ENCODE data around the gene NTM.

The NTM gene

DNA sequence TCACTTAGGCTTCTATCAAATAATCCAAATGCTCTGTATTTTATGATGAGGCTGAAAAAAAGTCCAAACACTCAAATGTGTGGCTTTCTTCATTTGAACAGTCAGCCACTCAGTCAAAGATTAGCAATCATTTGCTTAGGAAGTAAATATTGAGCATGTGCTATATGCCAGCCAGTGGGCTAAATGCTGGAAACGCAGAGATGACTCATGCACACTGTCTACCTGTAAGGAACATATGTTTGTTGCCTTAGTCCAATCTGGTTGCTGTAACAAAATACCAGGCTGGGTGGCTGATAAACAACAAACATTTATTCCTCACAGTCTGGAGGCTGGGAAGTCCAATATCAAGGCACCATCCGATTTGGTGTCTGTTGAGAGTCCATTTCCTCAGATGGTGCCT, 617.3 kb downstream of the NTM start:
- no peak for DNase-seq

DNA sequence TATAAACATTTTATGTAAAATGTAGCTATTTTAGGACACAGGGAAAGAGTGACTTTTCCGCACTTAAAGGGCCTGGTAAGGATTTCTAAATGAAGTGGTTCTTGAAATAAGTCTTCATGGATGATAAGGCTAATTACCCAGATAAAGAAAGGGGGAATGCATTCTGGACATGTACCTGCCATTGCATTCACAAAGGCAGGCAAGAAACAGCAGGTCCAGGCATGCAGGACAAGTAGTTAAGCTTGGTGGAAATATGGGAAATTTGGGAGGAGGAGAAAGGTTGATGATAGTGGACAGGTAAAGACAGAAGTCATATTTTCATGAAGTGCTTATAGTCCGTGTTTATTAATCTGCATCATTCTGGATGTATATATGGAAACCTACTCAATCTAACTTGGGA, 621.2 kb downstream of the NTM start:
- DNase-seq: no peak

DNA sequence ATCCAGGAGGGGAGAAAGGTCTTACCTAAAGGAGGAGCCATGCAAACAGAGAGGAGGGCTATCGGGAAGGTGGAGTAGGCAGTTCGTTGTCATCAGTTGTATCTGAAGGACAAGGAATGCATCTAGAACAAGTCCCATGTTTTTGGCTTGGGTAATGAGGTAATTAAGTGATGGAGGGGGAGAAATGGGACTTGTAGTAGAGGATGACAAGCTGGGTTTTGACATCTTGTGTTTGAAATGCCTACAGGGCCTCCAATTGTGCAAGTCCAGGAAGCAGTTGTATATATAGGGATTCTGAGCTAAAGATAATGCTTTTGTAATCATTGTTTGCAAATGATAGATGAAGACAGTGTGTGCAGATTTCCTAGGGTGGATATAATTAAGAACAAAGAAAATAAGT, 622.8 kb downstream of the NTM start:
- DNase-seq: no peak

DNA sequence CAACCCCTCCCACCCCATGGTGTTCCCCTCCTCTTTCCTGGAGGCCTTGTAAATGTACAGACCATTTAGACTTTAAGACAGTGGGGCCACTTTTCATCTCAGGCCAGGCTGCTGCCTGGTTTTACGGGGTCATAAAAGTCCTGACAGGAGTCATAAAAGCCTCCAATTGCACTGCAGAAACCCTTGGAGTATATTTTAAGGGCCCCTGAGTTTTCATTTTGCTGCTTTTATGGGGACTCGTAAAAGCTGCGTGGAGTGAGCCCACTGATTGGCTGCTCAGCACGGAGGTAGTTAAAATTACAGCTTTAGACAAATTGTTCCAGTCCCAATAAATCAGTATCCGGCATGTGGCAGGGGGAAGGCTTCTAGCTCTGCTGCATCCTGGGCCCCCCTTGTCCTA, 627.6 kb downstream of the NTM start:
- DNase-seq: no peak

DNA sequence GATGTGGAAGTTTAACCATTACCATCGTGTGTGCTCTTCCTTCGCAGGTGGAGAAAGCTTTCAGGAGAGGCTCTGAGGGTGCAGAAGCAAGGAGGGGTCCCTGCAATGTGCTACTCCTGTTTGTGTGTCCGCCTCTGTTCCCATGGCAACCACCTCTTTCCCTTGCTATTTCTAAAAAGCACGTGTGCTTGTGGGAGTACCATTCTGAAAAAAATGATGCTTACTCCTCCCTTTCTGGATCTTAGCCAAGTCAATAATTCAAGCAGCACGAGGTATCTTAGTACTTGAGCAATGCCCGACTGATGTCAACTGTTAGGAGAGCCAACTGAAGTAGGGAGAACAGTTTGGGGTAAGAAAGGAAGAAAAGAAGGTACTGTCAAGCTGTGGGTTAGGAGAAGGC, 628.7 kb downstream of the NTM start:
- no peak for DNase-seq

DNA sequence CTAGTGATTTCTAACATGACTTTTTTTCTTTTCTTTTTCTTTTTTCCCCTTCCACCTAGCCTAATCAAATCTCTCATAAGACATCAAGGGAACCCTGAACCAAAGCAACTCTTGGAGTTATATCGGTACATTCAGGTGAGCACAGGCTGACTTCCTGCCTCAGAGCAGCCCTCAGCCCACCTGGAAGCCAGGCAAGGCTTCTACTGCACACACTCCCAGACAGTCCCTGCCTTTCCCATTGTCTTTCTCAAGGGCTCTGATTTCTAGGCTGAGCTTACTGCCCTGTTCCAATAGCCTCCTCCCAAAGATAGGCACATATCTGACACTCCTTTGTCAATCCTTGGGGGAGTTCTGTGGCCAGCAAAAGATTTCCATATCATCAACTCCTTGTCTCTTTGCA, 629.5 kb downstream of the NTM start:
- DNase-seq: no peak

DNA sequence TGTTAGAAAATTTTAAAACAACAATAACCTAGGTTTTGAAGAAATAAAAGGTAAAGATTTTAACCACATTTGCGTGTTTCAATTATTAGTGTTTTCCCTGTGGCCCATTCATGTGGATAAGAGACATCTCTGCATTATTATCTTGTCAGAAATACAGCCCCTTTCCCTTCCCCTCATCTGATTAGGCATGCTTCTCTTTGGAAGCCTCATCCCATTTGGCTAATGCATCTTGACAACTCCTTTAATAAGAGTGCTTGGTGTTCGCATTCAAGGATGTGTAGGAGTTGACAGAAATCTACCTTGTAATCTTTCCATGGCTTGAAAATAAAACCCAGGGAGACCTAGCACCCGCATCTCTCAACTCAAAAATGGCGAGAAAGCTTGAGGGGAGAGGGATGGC, 635.5 kb downstream of the NTM start:
- no peak for DNase-seq

DNA sequence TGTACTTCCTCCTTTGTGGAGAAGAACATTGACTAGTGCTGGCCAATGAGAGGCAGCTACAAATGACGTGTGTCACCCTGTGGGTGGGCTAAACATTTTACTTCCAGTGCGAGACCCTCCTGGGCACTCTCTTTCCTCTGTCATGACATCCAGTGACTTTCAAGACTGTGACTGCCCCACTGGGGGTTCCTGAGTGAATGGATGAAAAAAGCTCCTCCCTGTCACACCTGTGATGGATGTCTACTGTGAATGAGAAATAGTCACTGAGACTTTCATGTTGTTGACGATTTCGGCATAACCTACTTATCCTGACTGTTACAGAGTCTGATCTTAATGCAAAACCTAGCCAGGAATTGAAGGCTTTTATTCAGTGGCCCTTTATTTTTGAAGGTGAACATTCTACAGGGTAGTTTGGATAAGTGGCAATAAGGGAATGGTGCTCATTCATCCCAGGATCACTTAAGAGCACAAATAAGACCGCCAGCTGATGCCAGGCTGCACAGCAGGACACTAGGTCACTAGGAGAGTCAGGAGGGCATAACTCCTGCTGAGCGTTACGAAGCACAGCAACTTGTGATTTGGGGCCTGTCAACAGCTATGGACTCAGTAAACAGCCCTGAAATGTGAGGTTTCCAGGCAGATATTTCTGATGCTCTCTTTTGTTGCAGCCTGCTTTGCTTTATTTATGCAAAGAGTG, 636.6 kb downstream of the NTM start:
- DNase-seq: no peak

DNA sequence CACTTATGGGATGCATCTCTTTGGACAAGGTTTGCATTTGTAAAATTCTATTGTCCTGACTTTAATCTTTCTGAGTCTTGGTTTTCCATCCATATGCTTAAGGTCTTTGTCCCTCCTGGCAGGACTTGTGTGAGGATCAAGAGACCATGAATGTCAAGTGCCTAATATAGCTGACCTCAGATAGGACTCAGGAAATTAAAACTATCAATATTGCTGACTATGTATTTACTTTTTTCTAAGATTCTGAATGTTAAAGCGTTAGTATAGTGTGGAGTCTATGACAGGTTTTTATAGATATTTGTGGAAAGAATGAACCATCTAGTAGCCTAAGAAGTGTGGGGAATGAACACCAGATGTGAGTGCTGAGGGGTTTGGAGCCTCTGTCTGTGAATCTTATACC, 637.8 kb downstream of the NTM start:
- no peak for DNase-seq

DNA sequence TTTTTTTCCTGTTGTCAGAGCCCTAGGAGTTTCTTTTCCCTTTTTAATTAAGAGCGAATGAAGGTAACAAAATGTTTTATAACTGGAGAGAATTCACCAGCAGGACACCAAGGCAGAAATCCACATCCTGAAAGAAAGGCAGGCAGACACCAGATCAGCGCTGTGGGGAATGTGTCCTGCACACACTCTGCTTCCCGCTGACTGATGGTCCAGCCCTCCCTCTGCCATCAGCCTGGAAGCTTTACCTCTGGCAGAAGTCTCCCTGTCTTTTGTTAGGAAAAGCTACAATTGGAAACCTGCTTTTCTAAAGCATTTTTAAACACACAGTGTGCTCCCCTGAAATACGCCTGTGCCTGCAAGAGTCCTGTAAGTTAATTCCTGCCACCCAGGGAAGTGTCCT, 638.5 kb downstream of the NTM start:
- no peak for DNase-seq

DNA sequence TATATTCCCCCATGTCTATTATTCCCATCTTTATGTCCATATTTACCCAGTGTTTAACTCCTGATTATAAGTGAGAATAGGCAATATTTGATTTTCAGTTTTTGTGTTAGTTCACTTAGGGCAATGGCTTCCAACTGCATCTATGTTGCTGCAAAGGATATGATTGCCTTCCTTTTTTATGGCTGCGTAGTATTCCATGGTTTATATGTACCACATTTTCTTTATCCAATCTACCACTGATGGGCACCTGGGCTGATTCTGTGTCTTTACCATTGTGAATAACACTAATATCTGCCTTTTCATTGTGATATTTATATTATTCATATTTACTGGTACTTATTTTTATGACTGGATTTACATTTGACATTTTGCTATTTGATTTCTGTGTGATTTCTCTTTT, 649.6 kb downstream of the NTM start:
- no peak for DNase-seq

DNA sequence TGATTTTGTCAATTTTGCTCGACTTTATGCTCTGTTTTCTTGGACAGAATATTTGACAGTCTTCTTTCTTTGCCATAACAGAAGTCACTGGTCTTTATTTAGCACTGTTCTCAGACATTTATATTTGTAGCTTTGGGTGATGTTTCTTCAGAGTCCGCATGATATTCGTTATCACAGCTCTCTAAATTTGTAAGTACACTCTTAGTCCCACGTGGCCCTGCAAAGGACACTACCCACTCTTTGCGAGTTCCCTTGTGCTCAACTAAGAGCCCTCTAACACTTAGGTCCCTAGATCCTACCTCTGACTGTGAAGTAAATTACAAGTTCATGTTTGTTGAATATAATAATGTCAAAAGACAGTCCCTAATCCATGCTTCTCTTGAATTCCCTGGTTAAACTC, 651.9 kb downstream of the NTM start:
- no peak for DNase-seq

DNA sequence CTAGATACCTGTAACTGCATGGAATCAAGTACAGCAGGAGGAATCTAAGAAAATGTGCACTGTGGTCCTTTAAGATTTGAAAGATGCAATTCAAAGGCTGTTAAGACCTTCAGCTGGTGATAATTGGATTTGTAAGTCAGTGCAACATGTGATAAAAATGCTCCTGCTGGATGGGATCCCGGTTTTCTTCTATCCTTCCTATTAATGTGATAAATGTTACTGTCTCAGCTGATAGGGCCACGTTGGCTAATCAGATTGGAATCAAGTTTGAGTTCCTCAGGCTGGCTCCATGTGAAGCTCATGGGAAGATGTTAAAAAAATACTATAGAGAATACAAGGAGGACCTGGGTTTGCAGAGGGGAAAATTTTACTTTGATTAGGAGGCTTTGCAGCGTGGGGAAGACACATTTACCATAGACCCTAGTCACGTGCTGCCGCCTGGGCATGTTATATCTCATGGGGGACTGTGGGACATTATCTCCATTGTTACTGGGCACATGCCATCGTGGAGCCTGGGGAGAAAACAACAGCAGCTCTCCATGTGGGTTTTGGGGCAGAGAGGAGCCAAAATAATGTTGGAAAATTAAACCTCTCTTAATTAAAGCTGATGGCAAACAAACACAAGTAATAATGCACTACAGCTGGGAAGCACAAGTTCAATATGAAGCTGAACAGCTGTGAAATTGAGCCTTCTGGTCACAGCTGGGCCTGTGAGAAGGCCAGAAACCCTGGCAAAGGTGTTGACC, 652.5 kb downstream of the NTM start:
- no peak for DNase-seq

DNA sequence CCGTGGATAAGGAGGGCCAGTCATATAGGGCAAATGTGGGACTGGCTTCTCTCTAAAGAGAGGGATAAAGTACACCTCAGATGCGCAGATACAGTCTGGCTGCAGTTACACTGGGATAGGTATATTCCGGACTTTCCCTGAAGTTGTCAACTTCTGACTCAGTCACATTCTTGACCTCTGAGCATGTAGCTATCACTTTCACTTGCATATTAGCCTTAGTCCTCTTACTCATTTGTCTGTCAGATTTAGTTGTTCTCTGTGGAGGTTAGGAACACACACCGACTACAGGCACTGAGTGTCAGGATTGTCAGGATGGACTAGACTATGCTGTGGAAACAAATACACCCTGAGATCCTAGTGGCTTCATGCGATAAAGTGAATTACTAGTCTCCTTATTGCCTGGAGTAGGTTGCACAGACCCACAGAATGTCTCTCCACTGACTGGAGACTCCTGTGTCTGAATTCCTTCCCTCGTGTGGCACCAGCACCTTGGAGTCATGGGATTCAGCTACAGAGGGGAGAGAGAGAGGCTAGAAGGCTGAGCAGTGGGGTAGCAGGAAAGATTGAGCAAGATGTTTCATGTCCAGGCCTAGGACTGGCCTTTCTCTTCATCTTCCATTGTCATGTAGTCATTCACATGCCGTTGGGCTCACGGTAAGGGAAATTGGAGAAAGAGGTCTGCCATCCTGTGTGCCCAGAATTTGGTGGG, 654.3 kb downstream of the NTM start:
- no peak for DNase-seq

DNA sequence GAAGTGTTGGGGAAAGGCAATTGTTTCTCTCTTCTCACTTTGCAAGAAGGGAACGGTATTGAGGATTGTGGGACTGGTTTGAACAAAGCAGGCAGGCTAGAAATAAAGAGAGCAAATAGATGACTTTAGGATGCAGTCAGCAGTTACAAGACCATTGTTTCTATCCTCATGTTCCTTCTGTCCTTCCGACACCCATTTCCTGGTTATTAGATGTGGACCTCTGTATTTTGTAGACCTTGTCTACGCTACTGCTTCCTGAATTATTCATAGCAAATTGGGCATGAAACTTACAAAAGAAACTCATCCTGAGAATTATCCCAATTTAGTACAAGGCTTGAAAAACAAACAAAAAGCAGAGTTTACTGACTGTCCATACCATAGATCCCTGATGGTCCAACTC, 656.3 kb downstream of the NTM start:
- DNase-seq: no peak

DNA sequence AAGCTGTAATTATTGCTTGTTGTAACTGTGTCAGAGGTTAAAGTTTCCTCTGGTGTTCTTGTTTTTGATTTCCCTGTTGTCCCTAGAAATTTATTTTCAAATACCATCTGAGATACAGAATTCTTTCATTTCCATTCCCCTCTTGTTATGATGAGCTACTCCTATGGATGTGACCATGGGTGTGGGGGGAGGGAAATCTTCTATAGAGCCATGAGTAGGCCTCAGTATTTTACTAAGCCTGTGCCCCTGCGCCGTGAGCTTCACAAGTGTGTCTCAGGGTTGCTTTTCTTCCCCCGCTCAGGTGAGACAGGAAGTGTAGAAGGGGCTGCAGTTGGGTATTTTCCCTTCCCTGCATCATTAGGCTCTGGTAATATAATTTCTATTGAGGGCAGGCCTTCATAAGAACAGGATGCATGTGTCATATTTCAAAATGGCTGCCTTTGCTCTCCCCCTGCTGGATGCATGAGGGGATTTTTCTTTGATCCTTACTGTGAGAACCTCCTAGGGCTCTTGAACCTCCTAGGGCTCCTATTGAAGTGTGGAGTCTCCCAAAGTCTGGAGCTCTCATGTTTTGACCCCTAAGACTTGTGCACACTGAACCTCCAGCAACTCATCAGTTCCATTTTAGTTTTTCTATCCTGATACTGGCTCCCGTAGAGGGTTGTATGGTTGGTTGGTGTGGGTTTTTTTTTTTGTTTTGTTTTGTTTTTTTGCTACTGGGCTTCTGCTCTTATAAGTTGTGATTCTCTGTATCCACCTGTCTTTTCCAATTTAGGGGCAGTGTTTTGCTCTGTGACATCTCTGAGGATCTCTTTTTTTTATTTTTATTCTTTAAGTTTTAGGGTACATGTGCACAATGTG, 658.2 kb downstream of the NTM start:
- DNase-seq: no peak

DNA sequence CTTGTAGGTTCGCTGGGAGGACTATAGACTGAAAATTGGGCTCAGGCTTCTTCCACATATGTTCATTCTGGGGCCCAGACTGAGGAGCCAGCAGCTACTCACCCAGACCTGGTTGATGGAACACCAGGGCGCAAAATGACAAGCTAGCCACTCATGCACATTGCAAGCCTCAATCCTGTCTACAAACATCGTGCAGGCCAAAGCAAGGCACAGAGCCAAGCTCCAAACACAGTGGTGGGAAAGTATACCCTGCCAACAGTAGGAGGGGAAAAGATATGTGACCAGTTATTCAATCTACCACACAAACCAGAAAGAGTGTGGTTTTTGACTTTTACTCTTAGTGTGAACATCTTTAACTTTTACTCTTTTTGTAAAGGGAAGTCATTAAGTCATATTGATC, 660.5 kb downstream of the NTM start:
- no peak for DNase-seq

DNA sequence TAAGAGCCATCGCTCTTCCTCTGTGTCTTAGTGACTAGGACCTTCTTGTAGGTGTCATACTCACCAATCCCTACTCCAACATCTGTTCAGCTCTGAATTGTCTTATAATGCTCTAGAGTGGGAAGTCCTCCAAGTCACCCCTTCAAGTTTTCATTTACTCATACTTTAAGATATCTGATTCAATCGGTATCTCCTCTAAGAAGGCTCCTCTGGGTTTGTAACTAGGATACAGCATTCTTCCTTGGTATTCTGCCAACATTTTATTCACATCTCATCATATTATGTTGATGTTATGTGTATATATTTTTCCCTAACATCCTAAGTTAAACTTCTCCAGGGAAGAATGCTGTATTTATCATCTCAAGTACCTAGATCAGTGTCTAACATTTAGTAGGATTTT, 662.1 kb downstream of the NTM start:
- no peak for DNase-seq

DNA sequence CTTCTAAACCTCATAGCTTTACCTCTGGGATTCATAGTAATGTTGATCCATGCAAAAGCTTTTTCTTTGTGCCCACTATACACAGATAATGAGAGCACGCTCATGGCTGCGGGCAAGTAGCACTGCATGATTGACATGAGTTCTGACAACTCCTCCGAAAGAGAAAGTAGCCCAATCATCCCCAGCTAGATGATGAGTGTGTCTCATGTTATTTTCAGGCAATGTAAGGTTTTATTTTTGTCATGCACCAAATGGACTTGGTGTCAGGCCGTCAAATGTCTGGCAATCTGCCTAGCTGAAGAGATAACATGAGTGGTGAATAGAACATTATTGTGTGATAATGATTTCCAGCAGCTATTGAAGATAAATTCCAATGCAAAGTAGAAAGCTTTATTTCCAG, 662.6 kb downstream of the NTM start:
- DNase-seq: no peak

DNA sequence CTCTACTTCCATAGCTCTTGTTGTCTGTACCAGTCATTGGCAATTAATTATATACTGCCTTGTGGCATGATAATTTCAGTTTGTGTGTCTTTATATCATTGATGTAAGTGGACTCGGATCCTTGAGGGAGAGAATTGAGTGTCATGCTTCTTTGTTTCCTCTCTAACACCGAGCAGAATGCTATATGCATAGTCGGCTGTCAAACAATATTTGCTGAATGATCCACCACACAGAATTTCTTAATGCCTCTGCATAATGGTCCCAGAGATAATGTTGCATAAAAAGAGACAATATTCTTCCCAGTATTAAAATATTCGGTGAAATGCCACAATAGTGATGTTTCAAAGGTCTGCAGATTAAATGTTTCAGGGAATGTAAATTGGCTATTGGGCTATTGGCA, 664.8 kb downstream of the NTM start:
- DNase-seq: peak in 1 of 2 donors; percentile 9

DNA sequence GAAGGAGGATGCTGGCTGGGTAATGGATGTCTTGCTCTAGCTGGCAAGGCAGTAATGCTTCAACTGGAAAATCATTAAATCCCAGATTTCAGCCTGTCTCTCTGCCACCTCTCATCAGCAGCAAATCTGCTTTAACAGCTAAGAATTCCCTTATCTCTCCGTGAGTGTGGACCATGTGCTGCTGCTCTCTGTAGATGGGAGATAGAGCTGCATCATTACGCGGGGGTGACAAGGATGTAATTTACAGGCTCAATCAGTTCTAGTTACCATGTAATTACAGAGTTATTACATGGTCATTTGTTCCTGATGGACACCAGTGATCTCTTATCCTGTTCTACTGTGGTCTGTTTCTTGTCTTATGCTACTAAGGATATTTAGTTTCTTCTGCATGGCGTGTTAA, 665.4 kb downstream of the NTM start:
- DNase-seq: no peak

DNA sequence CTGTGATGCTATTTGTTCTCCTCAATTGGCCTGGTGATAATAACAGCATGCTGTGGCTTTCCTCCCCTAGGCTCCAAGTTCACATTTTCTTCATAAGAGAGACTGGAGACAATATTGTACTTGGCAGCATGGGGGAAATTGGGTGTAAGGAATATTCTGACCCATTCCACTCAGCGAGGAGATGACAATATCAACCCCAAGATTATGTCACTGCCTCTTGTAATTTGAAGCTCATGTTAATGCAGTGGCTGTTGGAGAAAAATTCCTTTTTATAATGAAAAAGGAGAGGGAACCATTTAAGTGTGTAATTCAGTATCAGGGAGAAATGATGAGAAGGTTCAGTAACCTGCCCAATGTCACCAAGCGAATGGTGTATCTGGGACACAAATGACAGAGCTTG, 665.8 kb downstream of the NTM start:
- DNase-seq: no peak

DNA sequence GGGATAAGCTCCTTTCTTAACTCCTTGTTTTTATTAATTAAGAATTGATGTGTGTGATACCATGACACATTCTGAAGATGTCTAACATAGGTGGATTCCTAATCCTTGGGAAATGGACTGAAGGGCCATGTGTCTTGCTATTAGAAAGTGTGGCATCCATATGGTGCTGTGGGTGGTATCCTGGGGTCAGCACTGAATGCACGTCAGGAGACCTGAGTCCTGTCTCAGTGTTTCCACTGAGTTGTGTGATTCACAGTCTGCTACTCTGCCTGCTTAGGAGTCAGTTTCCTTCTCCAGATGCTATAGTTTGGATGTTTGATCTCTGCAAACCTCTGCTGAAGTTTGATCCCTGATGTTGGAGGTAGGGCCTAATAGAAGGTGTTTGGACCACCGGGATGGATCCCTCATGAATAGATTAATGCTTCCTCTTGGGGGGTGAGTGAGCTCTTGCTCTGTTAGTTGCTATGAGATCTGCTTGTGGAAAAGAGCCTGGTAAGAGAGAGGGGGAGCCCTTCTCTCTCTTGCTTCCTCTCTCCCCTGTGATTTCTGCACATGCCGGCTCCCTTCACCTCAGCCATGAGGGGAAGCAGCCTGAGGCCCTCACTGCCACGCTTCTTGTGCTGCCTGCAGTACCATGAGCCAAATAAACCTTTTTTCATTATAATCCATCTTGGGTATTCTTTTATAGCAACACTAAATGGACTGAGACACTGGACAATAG, 666.5 kb downstream of the NTM start:
- no peak for DNase-seq

Measured in inflammatory macrophage treated with lipopolysaccharide for 1 hour (primary cell).